DOHH2 (cell line): Measurements from ENCODE around the gene CDC5L.

Source experiments
- H3F3A ChIP-seq: fragments of 200-600 bp; sonication (generic), shearing (Covaris generic); 2 replicates; pipeline ENCODE4 v1.6.0; 2016; ENCODE audit warnings: antibody characterized with exemption, mild to moderate bottlenecking; ENCODE audit not compliant: control insufficient read depth, insufficient read depth
- H3K27ac ChIP-seq: fragments of 200-600 bp; sonication (generic); 2 replicates; pipeline ENCODE4 v1.5.1; 2014; ENCODE audit warnings: low read depth, mild to moderate bottlenecking, low read length, moderate library complexity
- H3K27me3 ChIP-seq: fragments of 200-600 bp; sonication (generic); 2 replicates; pipeline ENCODE4 v1.6.1; 2014; ENCODE audit warnings: mild to moderate bottlenecking, low read length, mixed read lengths; ENCODE audit not compliant: control insufficient read depth
- H3K36me3 ChIP-seq: fragments of 200-600 bp; sonication (generic); 2 replicates; pipeline ENCODE4 v1.6.1; 2014; ENCODE audit warnings: mild to moderate bottlenecking, low read length, moderate library complexity, mixed read lengths; ENCODE audit not compliant: control insufficient read depth
- H3K4me1 ChIP-seq: fragments of 200-600 bp; sonication (generic); 2 replicates; pipeline ENCODE4 v1.6.1; 2014; ENCODE audit warnings: mild to moderate bottlenecking, low read length, mixed read lengths; ENCODE audit not compliant: control insufficient read depth
- H3K4me2 ChIP-seq: fragments of 200-600 bp; sonication (generic); 2 replicates; pipeline ENCODE4 v1.6.0; 2014; ENCODE audit warnings: mild to moderate bottlenecking, low read length, moderate library complexity
- H3K4me3 ChIP-seq: fragments of 200-600 bp; sonication (generic); 2 replicates; pipeline ENCODE4 v1.5.1; 2014; ENCODE audit warnings: mild to moderate bottlenecking, low read length, mixed read lengths
- H3K79me2 ChIP-seq: fragments of 200-600 bp; sonication (generic); 2 replicates; pipeline ENCODE4 v1.6.1; 2014; ENCODE audit warnings: mild to moderate bottlenecking, low read length, mixed read lengths; ENCODE audit not compliant: control insufficient read depth
- H3K9me2 ChIP-seq: fragments of 200-600 bp; sonication (generic); replicated peaks from 2 replicates; pipeline ENCODE4 v1.6.1; 2014; ENCODE audit warnings: mild to moderate bottlenecking, low read length, mixed read lengths; ENCODE audit not compliant: control insufficient read depth
- H3K9me3 ChIP-seq: fragments of 200-600 bp; sonication (generic); 2 replicates; pipeline ENCODE4 v1.6.1; 2014; ENCODE audit warnings: antibody characterized with exemption, low read length, mixed read lengths; ENCODE audit not compliant: control insufficient read depth, insufficient read depth
- H4K20me1 ChIP-seq: fragments of 200-600 bp; sonication (generic); 2 replicates; pipeline ENCODE4 v1.6.0; 2014; ENCODE audit warnings: low read depth, mild to moderate bottlenecking, antibody characterized with exemption, low read length, moderate library complexity; ENCODE audit not compliant: control insufficient read depth, insufficient read depth
- CTCF ChIP-seq: fragments of 200-600 bp; sonication (generic); IDR thresholded peaks from one replicate; pipeline ENCODE4 v1.5.1; 2014; ENCODE audit warnings: antibody characterized with exemption, mild to moderate bottlenecking, low read depth, low read length; ENCODE audit not compliant: poor library complexity, severe bottlenecking
- EZH2phosphoT487 ChIP-seq: fragments of 200-600 bp; sonication (generic); IDR thresholded peaks from 2 replicates; pipeline ENCODE4 v1.6.1; 2017; ENCODE audit warnings: borderline replicate concordance, mild to moderate bottlenecking, antibody characterized with exemption, low read length, moderate library complexity, mixed read lengths

The CDC5L gene

GRCh38 chr6:44373787-44374186 is 13.7 kb upstream of the CDC5L start:
- no peaks in the 10 kb centered on the region for H3K36me3 ChIP-seq
- H3K27me3 ChIP-seq = peaks cover 12% of the 10 kb centered on the region
- no peak overlapping the region for H3K27ac ChIP-seq
- no peaks in the 10 kb centered on the region for H3K9me2 ChIP-seq
- TF ChIP-seq CTCF (no peak), EZH2phosphoT487 (no peak)
- no peaks in the 10 kb centered on the region for H3K4me1 ChIP-seq
- H3K4me3 ChIP-seq = no peak overlapping the region
- H3K79me2 ChIP-seq = no peaks in the 10 kb centered on the region
- H4K20me1 ChIP-seq = no peaks in the 10 kb centered on the region
- no peak overlapping the region for H3K4me2 ChIP-seq
- H3F3A ChIP-seq = no peaks in the 10 kb centered on the region
- no peaks in the 10 kb centered on the region for H3K9me3 ChIP-seq

GRCh38 chr6:44375071-44375470 is 12.4 kb upstream of the CDC5L start:
- H4K20me1 ChIP-seq = no peaks in the 10 kb centered on the region
- H3K36me3 ChIP-seq = no peaks in the 10 kb centered on the region
- no peaks in the 10 kb centered on the region for H3K9me3 ChIP-seq
- no peaks in the 10 kb centered on the region for H3K79me2 ChIP-seq
- no peaks in the 10 kb centered on the region for H3F3A ChIP-seq
- peaks cover 15% of the 10 kb centered on the region for H3K27me3 ChIP-seq
- H3K4me2 ChIP-seq = no peak overlapping the region
- H3K27ac ChIP-seq = no peak overlapping the region
- no peak overlapping the region for H3K4me3 ChIP-seq
- TF ChIP-seq CTCF (no peak), EZH2phosphoT487 (no peak)
- no peaks in the 10 kb centered on the region for H3K9me2 ChIP-seq
- no peaks in the 10 kb centered on the region for H3K4me1 ChIP-seq

- Histone ChIP-seq H3K27ac (no peak overlapping the region), H3K4me3 (no peak overlapping the region), H3F3A (no peaks in the 10 kb centered on the region), H4K20me1 (no peaks in the 10 kb centered on the region), H3K4me1 (no peaks in the 10 kb centered on the region), H3K9me3 (no peaks in the 10 kb centered on the region), H3K4me2 (no peak overlapping the region), H3K36me3 (no peaks in the 10 kb centered on the region), H3K9me2 (no peaks in the 10 kb centered on the region), H3K27me3 (peaks cover 19% of the 10 kb centered on the region), H3K79me2 (no peaks in the 10 kb centered on the region)
- TF ChIP-seq EZH2phosphoT487 (no peak), CTCF (no peak)
Measured at GRCh38 chr6:44377484-44377883, 10.0 kb upstream of the CDC5L start.

GRCh38 chr6:44377971-44378370 is 9.5 kb upstream of the CDC5L start:
- no peaks in the 10 kb centered on the region for H3F3A ChIP-seq
- H3K9me2 ChIP-seq = no peaks in the 10 kb centered on the region
- TF ChIP-seq EZH2phosphoT487 = no peak
- TF ChIP-seq CTCF = no peak
- no peaks in the 10 kb centered on the region for H3K36me3 ChIP-seq
- H3K27ac ChIP-seq = no peak overlapping the region
- H3K79me2 ChIP-seq = no peaks in the 10 kb centered on the region
- H4K20me1 ChIP-seq = no peaks in the 10 kb centered on the region
- no peaks in the 10 kb centered on the region for H3K4me1 ChIP-seq
- no peak overlapping the region for H3K4me2 ChIP-seq
- peaks cover 18% of the 10 kb centered on the region for H3K27me3 ChIP-seq
- H3K9me3 ChIP-seq = no peaks in the 10 kb centered on the region
- H3K4me3 ChIP-seq = no peak overlapping the region
